ENCODE data around the gene GCN1.

DNA sequence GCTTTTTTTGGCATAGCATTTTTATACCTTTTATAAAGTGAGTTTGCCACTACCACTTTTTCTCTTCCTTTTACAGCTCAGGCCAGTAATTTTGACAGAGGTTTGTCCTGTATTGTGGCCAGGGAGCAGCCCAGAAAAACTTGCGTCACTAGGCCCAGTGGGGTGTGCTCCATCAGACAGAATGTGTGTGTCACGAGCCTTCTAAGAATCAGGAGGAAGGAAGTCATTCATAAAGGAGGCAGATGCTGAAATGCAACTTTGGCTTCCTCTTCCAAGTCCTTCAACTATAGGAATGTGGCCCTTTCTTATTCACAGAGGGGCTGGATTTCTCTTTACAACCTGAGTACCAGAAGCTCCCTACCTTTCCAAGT, 67.9 kb downstream of the GCN1 start:
- TF ChIP-seq, protein P1, sequence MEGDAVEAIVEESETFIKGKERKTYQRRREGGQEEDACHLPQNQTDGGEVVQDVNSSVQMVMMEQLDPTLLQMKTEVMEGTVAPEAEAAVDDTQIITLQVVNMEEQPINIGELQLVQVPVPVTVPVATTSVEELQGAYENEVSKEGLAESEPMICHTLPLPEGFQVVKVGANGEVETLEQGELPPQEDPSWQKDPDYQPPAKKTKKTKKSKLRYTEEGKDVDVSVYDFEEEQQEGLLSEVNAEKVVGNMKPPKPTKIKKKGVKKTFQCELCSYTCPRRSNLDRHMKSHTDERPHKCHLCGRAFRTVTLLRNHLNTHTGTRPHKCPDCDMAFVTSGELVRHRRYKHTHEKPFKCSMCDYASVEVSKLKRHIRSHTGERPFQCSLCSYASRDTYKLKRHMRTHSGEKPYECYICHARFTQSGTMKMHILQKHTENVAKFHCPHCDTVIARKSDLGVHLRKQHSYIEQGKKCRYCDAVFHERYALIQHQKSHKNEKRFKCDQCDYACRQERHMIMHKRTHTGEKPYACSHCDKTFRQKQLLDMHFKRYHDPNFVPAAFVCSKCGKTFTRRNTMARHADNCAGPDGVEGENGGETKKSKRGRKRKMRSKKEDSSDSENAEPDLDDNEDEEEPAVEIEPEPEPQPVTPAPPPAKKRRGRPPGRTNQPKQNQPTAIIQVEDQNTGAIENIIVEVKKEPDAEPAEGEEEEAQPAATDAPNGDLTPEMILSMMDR (IDR thresholded peaks at IDR 0.05) = no peak
- no peak for TF ChIP-seq POLR2A (IDR thresholded peaks at IDR 0.05)

Measured in upper lobe of left lung (tissue), 4 donors.